SU-DHL-6 (cell line): ENCODE data around the gene B2M.

Source experiments
- CTCF ChIP-seq: fragments of 200-600 bp; sonication (generic); IDR thresholded peaks from one replicate; pipeline ENCODE4 v1.5.1; 2017; ENCODE audit warnings: antibody characterized with exemption, mild to moderate bottlenecking, low read length, moderate library complexity; ENCODE audit not compliant: insufficient read depth, poor library complexity, severe bottlenecking
- EZH2phosphoT487 ChIP-seq: fragments of 200-600 bp; sonication (generic), shearing (Covaris generic); conservative IDR thresholded peaks from 2 replicates; pipeline ENCODE4 v1.6.1; 2018; ENCODE audit warnings: mild to moderate bottlenecking, antibody characterized with exemption, low read length, moderate library complexity, mixed read lengths

GRCh38 chr15:44738340-44738984 lies 27.1 kb downstream of the B2M start:
- TF ChIP-seq CTCF (peak; percentile 56), EZH2phosphoT487 (no peak)
